HG02571 (cell line): Measurements from ENCODE around the gene CPA4.
"Not testable (repeated sequence)": the region's sequence is repeated elsewhere in the genome, so short reads cannot be mapped to it uniquely, and the experiment has no call there.

Experiments
- ATAC-seq: cut with Tn5 transposase; IDR thresholded peaks from one replicate; pipeline ENCODE4 v1.9.1; 2021; ENCODE audit warnings: mild to moderate bottlenecking, moderate library complexity; ENCODE audit not compliant: unreplicated experiment

CPA4 gene

GRCh38 chr7:130292682-130293257, at the start of gene CPA4:
TSS of gene CPA4 (plus strand) at chr7:130293161. CDS start at chr7:130293181, 20 bp downstream.
- no peak for ATAC-seq

DNA sequence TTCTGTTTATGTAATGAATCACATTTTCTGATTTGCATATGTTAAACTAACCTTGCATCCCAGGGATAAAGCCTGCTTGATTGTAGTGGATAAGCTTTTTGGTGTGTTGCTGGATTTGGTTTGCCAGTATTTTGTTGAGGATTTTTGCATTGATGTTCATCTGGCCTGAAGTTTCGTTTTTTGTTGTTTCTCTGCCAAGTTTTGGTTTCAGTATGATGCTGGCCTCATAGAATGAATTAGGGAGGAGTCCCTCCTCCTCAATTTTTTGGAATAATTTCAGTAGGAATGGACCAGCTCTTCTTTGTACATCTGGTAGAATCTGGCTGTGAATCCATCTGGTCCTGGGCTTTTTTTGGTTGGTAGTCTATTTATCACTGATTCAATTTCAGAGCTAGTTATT, 49.5 kb upstream of the CPA4 start:
- not testable (repeated sequence) for ATAC-seq

DNA sequence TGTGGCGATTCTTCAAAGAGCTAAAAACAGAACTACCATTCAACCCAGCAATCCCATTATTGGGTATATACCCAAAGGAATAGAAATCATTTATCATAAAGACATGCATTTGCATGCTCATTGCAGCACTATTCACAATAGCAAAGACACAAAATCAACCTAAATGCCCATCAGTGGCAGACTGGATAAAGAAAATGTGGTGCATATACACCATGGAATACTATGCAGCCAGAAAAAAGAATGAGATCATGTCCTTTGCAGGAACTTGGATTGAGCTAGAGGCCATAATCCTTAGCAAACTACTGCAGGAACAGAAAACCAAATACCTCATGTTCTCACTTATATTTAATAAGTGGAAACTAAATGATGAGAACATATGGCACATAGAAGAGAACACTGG, 46.5 kb upstream of the CPA4 start:
- ATAC-seq, result not testable (repeated sequence)

- ATAC-seq, result not testable (repeated sequence)
Measured at GRCh38 chr7:130248842-130249241, 44.1 kb upstream of the CPA4 start.

DNA sequence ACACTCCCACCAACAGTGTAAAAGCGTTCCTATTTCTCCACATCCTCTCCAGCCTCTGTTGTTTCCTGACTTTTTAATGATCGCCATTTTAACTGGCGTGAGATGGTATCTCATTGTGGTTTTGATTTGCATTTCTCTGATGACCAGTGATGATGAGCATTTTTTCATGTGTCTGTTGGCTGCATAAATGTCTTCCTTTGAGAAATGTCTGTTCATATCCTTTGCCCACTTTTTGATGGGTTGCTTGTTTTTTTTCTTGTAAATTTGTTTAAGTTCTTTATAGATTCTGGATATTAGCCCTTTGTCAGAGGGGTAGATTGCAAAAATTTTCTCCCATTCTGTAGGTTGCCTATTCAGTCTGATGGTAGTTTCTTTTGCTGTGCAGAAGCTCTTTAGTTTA, 43.3 kb upstream of the CPA4 start:
- not testable (repeated sequence) for ATAC-seq

GRCh38 chr7:130254555-130254954, 38.4 kb upstream of the CPA4 start:
- ATAC-seq, result no peak

DNA sequence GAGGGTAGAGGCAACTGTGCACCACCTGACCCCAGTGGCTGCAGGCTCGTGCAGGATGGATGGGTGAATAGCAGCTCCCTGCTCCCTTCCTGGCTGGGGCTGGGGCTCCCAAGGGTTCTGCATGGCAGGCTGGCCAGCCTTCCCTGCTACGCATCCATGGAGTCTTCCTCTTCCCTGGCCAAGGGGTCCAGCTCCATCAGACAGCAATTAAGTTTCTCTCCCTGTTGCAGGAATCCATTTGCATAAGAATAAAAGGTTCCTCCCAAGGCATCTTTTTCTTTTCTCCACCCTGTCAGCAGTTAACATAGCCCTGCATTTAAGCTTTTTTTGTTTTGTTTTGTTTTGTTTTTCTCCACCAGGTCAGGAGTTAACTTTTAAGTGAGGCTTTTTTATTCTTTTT, 36.3 kb upstream of the CPA4 start:
- ATAC-seq, result no peak

- ATAC-seq, result no peak
Measured at GRCh38 chr7:130258494-130259078, 34.4 kb upstream of the CPA4 start.

GRCh38 chr7:130262448-130262847, 30.5 kb upstream of the CPA4 start:
- ATAC-seq, result no peak

DNA sequence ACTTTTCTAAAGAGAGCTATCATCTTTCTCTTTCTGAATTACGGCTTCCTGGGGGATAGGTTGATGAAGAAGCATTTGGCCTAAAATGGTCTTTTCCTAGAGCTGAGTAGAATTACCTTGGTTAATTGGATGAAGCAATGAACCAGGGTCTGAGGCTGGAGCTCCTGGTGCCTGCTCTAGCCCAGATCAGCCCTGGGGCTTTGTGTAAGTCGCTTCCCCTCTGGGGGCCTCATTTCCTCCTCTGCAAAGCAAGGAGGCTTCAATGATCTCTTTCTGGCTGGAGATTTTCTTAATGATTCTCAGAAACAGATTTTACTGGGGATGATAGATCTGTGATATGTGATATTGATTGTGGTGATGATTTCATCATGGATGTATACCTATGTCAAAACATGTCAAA, 29.8 kb upstream of the CPA4 start:
- ATAC-seq, result no peak

DNA sequence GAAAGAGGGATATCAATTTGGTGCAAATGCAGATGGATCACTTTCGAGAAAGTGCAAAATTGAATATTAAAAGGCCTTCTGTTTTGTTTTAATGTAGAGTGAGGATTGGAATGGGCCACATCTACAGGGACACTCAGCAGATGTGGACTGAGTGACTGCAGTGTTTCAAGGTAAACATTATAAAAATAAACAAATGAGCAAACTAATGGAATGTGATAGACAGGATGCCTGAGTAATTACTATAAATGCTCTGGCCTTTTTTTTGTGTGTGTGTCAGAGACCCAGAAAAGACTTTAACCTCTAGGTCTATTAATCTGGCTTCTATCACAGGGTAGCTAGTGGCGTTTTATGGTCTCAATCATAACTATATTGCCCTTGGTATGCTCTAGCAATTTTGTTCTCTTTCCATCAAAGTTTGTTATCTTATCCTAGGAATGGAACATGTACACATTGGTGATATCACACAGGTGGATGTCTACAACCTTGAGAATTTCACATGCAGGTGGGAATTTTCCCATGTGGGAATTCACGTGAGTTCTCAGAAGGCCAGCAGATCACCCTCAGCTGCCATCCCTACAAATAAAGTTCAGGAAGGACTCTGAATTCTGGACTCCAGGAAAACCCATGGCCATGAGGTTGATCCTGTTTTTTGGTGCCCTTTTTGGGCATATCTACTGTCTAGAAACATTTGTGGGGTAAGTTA, 26.6 kb upstream of the CPA4 start, which contains the start of gene CPA2:
CPA2 (plus strand) TSS at position 606 of the 703 bp plus-strand sequence; CDS start at position 625, 19 bp downstream.
- ATAC-seq, result no peak

DNA sequence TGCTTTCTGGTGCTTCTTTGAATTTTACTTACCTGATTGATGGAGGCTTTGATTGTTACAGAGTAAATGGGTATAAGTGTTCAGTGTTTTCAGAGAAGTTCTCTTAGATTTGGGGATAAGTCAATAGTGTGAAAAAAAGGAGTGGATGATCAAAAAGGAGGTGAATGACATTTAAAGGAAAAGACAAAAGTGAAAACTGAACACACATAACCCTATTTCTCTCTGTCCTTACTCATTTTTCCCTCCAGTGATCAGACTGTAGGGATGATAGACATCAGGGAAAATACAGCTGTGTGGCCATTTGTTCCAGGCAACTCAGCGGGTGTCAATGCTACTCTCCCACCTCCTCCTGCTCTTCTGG, 26.0 kb upstream of the CPA4 start:
- ATAC-seq, result no peak

- ATAC-seq, result no peak
Measured at GRCh38 chr7:130268463-130269317, 24.3 kb upstream of the CPA4 start.

DNA sequence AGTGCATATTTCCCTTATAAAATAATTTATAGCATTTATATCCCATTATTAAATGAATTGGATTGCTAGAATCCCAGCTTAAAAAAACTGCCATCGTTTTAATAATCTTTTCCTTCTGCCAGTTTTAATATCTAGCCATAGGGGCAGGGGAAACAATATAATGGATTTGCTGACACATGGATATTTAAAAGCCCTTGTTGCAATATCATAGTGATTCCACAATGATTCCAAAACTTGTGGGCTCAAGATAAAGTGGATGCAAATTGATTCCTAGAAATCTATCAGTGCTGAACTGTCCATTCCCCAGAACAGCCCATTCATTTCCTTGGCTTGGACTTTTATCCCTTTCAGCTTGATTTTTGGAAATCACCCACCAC, 23.7 kb upstream of the CPA4 start:
- ATAC-seq, result no peak

DNA sequence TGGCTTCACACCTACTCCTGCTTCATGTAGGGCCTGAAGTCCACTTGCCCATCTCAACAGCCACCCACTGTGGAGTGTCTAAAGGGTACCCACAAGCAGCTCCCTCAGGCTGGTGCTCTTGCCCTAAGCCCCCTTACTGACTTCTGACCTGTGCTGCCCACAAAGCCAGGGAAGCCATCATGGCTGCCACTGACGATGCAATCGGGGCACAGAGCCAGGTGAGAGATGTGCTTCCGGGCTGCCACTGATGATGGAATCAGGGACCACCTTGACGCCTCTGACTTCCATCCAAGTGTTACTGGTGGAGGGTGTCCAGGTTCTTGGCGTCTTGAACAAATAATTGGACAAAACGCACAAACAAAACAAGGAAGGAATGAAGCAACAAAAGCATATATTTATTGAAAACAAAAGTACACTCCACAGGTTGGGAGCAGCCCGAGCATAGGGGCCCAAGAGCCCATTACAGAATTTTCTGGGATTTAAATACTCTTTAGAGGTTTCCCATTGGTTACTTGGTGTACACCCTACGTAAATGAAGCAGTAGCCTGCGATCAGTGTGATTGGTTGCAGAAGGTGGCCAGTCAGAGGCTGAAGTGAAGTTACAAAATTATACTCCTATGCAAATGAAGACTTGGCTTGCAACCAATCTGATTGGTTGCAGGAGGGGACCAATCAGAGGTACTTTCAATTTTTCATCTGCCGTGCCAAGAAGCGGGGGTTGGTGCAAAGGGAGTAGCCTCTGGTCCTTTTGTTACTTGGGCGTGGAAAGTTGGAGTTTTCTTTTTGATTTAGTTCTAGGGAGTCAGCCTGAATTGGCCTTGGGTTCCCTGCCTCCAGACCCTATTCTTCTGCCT, 21.8 kb upstream of the CPA4 start:
- no peak for ATAC-seq

GRCh38 chr7:130272381-130273080, 20.4 kb upstream of the CPA4 start:
- no peak for ATAC-seq

DNA sequence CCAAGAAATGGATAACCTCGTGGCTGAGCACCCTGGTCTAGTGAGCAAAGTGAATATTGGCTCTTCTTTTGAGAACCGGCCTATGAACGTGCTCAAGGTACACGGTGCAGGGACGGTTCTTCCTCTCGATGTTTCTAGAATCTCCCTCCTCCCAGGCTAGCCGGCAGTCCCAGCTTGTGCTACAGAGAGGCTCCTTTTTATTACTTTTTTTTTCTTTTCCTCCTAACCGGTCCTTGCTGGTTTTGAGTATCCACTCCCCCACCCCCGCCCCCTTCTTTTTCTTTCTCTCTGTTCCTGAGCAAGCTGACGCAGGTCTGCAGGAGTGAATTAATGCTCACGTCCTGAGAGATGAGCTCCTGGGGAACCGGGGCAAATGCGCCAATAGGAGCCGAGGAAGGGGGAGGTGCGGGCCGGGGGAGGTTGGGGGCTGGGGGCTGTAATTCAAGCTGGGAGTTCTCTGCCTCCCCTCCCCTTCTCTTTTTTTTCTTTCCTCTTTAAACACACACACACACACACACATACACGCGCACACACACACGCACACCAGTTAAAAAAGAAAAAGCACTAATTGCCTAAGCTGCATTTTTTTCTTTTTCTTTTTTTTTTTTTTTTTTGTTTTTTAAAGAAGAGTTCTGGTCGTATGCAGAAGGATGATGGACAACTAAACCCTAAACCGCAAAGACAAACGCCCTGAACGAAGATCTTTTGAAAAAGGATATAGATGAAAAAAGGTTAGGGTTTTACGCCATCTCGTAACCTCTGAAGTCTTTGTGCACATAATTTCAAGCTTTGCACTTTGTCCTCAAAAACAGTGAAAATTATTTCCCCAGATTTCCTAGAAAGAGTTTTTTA, 19.7 kb upstream of the CPA4 start:
- no peak for ATAC-seq

GRCh38 chr7:130273933-130274255, 19.1 kb upstream of the CPA4 start:
- ATAC-seq, result no peak

DNA sequence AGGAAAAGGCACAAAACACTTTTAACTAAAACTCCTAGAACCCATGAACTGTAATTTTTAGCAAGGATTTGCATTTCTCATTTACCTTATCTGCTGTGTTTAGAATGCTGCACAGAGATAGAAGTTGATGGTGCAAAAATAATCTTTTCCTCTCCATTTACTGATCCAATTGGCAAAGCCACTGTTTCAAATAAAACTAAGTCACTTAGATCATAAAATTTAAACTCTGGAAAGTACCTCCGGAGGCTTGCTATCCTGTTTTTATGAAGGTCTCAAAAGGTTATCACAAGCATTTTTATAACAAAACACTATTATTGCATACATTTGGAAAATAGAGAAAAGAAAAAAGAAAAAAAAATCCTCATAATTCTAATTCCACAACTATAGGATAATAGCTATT, 18.7 kb upstream of the CPA4 start:
- ATAC-seq, result no peak
